NCI-H146 treated with DMSO at 0.1 percent for 48 hours (cell line): ENCODE measurements around the gene GALNT14.

Source experiments
- DNase-seq: peaks from one replicate; lab custom pipeline; 2025; ENCODE audit not compliant: unreplicated experiment; lab: John Stamatoyannopoulos, UW

Gene GALNT14

GRCh38 chr2:30949435-30949834 is 188.8 kb downstream of the GALNT14 start:
- DNase-seq = no peak

GRCh38 chr2:30948857-30949256 is 189.4 kb downstream of the GALNT14 start:
- no peak for DNase-seq

- no peak for DNase-seq
Measured at GRCh38 chr2:30948130-30948529, 190.1 kb downstream of the GALNT14 start.

GRCh38 chr2:30947686-30948085 is 190.6 kb downstream of the GALNT14 start:
- no peak for DNase-seq

- DNase-seq = no peak
Measured at GRCh38 chr2:30942419-30942818, 195.8 kb downstream of the GALNT14 start.

GRCh38 chr2:30940839-30941238 is 197.4 kb downstream of the GALNT14 start:
- DNase-seq = no peak

GRCh38 chr2:30939364-30939763 is 198.9 kb downstream of the GALNT14 start:
- no peak for DNase-seq

GRCh38 chr2:30938196-30938595 is 200.0 kb downstream of the GALNT14 start:
- no peak for DNase-seq

GRCh38 chr2:30936977-30937376 is 201.3 kb downstream of the GALNT14 start:
- DNase-seq = no peak

GRCh38 chr2:30935795-30936194 is 202.4 kb downstream of the GALNT14 start:
- no peak for DNase-seq

- DNase-seq = no peak
Measured at GRCh38 chr2:30934066-30934465, 204.2 kb downstream of the GALNT14 start.

- no peak for DNase-seq
Measured at GRCh38 chr2:30933496-30933895, 204.7 kb downstream of the GALNT14 start.

- no peak for DNase-seq
Measured at GRCh38 chr2:30932870-30933269, 205.4 kb downstream of the GALNT14 start.

- no peak for DNase-seq
Measured at GRCh38 chr2:30931841-30932407, 206.3 kb downstream of the GALNT14 start.

GRCh38 chr2:30930716-30931115 is 207.5 kb downstream of the GALNT14 start:
- no peak for DNase-seq

GRCh38 chr2:30927465-30928075 is 210.7 kb downstream of the GALNT14 start:
- no peak for DNase-seq

GRCh38 chr2:30926606-30927005 is 211.6 kb downstream of the GALNT14 start:
- no peak for DNase-seq

GRCh38 chr2:30923623-30924022 is 214.6 kb downstream of the GALNT14 start:
- no peak for DNase-seq

- no peak for DNase-seq
Measured at GRCh38 chr2:30920511-30920910, 217.7 kb downstream of the GALNT14 start.

- no peak for DNase-seq
Measured at GRCh38 chr2:30915486-30915885, 222.8 kb downstream of the GALNT14 start.

- DNase-seq = no peak
Measured at GRCh38 chr2:30914456-30914855, 223.8 kb downstream of the GALNT14 start.

- no peak for DNase-seq
Measured at GRCh38 chr2:30912056-30912455, 226.2 kb downstream of the GALNT14 start.

GRCh38 chr2:30911327-30911726 is 226.9 kb downstream of the GALNT14 start:
- no peak for DNase-seq
